Measurements from ENCODE around the gene PAIP2.
"Not testable (repeated sequence)": the region's sequence is repeated elsewhere in the genome, so short reads cannot be mapped to it uniquely, and the experiment has no call there.

Gene PAIP2

DNA sequence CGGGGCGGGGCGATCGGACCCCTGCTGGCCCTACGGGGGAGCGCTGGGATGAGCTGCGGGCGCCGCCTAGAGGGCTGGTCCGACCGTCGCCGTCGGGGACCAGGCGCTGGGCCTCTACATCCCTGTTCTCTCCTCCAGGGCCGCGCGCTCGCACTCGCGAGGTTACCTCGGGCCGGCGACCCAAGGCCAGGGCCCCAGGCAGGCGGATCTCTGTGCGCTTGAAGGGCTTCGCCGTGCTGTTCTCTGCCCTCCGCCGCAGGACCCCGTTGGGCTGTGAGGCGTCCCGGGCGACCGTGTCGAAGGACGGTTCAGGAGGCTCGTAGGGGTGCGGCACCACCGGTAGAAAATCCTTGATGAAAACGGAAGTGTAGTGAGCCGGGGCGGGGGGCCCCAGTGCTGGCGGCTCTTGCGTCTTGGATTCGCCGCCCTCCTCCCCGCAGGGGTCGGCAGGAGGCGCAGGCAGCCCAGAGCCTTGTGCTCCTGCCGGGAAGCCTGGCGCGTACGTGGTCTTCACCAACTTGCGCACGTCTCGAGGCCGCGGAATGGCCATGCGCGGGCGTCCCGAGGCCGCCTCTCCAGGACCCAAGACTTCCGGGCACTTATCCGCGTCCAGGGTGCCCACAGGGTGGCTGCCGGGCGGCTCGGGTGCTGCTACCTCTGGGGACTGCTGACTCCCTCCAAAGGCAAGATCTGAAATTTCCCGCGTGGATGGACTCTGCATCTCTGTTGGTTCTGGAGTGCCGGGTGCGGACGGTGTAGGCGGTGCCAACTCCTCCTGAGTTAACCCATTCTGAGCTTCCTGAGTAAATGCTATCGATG lies 51.2 kb downstream of the PAIP2 start:
- peak; percentile 71 for DNase-seq (ENCODE audit: low read depth)

DNA sequence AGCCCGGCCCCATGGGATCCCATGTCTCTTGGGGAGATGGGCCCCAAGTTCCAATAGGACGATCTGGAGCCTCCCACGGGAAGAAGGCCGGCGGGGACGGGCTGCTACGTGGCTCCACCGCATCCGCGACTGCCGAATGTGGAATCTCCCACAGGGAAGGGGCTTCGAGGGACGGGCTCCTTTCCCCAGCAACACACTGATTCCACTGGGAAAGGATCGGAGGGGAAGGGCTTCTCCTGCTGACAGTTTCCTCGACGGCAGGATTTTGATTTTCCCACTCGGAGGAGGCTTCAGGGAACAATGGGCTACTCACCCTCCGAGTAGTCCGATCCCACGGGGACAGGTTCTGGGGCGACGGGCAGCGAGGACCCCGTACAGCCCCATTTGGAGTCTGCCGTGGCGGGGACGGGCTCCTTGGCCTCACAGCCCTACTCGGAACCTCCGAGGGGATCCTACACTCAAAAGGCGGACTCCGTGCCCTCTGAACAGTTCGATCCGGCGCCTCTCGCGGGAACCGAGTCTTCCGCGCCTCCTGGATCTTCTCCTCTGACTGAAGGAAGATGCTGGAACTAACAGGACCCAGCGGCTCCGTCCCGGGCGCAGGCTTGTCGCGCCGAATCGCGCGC lies 52.0 kb downstream of the PAIP2 start:
- DNase-seq (ENCODE audit: low read depth): no peak

DNA sequence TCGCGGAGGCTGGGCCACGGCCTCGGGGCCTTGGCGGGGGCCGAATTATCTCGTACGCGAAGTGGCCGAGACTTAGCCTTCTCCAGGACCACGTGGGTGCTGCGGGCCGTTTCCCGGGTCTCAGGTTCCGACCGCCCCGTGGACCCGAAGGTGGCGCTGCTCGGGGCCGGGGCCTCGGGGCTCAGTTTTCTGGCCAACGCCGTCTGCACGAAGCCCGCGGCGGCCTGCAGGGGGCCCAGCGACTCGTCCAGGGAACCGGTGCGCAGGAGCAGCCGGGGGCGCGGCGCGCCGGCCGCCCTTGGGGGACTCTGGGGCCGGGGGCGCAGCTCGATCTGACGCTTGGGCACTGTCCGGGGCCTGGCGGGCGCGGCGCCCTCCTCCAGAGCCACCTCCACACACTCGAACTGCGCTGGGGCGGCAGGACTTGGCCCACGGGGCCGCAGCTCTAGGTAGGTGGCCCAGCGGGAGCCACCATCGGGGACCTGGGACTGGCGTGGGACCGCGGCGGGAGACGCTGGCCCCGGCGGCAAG lies 52.5 kb downstream of the PAIP2 start:
- DNase-seq (ENCODE audit: low read depth): peak; percentile 53

DNA sequence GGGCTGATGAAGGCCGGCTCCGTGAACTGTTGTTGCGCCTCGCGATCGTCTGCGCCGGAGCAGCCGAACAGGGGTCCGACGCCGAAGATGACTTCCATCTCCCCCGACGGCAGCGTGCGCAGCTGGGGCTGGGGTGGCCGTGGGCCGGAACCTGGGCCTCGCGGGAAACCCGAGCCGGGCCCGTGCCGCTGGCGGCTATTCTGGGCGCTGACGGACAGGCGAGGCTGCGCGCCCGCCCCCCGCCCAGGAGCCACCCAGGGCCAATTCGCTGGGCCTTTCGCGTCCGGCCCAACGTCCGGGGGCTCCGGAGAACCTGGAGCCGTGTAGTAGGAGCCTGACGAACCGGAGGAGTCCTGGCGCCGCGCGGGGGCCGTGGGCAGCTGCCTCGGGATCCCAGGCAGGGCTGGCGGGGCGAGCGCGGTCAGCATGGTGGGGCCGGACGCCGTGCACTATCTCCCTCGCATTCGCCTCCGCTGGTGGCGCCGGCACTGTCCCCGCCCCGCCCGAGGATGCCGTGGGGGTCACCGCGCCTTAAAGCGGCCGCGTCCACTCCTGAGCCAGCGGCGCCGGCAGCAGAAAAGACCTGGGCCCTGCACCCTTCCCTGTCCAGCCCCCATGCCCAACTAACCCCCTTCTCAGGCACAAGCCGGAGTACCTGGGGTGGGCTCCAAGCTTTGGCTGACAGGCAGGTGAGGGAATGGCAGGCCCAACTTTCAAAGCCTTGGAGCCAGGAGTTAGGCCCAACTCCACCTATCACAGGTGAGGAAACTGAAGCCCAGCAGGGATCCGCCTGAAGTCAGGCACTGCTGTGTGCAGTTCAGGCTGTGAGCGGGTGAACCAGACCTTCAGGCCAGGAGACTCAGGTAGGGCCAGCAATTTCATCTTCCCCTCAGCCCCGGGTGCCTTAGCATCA lies 53.3 kb downstream of the PAIP2 start, which contains the start of gene PROB1:
Gene PROB1 (minus strand): TSS at position 451 of the 913 bp plus-strand sequence. CDS start 23 bp downstream, at position 428.
- DNase-seq (ENCODE audit: low read depth): no peak

DNA sequence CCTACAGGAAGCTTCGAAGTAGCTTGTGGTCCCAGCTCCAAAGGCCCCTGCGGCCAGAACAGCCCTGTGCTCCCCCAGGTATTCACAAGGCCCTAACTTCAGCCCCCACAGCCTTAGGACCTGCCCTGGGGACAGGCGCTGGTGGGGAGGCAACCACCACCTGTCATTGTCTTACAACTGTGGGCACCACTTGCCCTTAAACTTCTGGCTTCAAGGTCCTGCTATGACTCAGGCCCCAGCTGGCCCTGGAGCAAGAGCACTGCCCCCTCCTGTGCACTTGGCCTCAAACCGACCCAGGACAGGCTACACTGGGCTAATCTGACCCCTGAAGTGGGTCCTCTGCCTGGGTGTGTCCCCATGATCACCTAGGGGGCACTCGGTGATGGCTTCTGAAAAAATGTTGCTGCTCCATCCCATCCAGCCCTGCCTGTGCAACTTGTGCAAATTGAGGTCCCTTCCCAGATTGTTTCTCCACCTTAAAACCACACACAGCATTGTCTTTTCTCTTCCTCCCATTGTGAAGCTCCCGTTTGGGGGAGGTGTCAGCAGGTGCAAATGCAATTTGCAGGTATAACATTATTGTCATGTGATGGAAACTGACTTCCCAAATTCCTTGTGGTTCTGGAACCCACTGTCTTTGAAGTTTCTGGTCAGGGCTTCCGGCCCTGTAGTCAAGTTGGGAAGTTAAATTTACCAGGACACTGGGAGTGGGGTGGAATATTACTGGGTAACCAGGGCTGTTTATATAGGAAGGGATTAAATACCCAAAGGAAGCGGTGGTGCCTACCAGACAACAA lies 54.4 kb downstream of the PAIP2 start:
- no peak for DNase-seq (ENCODE audit: low read depth)

DNA sequence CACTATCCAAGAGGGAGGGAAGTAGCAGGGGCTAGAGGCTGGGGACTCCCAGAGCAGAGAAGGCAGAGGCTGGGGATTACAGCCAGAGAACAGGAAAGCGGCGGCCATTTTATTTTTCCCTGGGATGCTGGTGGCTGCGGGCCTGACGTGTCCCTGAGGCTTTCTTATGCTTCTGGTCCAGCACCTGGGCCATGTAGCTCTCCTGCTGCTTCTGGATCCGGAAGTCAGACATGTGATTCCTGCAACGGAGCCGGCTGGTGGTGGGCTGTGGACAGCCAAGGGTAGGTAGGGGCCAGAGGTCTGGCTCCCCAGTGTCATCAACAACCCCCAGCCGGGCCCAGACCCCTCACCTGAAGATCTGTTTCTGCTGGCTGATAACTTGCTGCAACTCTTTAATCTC lies 55.0 kb downstream of the PAIP2 start:
- DNase-seq (ENCODE audit: low read depth): no peak

DNA sequence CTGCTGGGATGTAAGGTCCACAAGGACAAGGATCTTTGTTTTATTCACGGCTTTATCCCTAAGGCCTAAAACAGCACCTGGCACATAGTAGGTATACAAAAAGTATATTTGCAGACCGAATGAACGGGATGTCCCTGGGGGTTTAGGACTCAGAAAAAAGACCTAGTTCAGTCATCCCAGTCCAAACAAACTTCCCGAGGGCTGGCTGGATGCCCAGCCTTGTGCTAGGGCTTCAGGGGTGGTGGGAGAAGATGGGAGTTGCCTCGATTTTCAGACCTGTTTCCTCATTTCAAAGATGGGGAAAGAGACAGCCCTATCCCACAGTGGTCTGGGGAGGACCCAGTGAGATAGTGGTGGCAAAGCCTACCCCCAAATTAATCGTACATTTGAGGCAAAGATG lies 56.3 kb downstream of the PAIP2 start:
- no peak for DNase-seq (ENCODE audit: low read depth)

DNA sequence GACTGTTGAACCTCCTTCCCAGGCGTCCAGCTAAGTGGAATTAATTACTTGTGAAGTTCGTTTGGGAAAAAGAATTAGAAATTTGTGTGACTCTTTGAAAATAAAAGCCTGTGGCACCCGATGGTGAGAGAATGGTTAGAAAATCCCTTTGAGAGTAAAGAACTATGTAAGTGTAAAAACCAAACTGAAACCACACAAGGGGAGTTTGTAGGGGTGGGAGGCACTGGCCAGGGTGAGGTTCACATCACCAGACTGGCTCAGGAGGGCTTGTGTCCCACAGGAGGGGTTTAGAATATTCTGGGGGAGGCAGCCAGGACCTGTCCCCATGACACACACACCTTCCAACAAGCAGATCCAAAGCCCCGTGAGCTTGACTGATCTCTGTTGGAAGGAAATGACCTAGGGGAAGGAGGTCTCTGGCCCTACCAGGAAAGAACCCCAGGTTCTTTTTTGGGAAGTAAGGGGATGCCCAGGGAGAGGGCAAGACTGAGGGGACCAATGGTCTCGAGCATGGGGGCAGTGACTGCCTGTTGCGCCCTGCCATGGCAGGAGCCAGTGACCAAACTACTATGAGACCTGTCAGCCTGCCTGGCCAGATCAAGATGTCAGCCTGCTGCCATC lies 58.0 kb downstream of the PAIP2 start:
- no peak for DNase-seq (ENCODE audit: low read depth)

DNA sequence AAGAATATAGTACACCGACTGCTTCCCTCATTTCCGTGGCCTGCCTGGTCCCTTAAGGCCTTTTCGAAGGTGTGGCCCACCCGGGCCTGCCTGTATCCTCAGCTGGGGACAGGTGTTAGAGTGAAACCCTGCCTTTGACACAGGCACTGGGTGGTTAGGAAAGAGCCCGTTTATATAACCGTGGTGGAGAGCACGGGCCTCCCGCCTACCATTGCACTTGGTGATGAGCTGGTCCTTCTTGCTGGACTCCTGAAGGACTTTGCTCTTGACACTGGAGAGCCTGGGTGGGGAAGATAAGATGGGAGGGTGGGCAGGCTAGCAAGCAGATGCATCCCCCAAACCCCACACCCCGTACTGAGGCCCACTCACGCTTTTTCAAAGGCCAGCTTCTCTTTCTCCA lies 59.9 kb downstream of the PAIP2 start:
- DNase-seq (ENCODE audit: low read depth): no peak

DNA sequence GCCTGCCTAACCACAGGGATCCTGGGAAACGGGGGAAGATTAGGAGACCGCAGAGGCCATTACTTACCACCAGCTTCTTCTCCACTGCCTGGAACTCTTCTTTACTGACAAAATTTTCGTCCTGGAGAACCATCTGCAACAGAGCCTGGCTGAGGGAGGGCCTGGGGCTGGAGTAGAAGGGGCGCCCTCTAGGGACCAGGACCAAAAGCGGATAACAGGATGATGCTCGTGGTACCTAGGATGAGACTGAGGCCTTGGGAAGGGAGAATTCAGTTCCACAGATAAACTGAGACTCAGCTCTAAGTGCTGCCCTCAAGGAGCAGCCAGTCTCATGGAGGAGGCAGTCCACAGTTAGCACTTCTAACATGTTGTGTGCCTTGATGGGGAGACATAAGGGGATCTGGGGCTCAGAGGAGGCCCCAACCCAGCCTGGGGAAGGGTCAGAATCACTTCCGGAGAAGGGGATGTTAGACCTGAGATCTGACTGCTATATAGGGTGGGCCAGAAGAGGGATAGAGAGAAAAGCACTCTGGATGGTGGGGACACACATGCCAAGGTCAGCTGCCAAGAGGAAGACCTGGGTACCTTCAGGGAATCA lies 61.0 kb downstream of the PAIP2 start:
- no peak for DNase-seq (ENCODE audit: low read depth)

DNA sequence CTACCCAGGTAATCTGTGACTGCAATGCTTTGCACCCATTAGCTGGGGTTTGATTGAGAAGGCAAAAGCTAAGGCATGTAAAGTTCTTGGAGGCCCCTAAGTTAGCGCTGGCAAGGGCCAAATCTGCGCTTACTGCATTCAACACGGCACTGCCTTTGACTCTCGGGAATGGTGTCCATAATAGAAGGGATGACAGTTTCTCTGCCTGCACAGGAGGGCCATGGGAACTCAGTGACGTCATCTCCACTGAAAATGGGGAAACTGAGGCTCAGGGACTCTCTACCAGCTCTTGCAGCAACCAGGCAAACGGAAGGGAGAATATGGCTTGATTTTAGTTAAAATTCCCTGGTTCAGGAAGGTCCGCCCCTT lies 61.7 kb downstream of the PAIP2 start:
- DNase-seq (ENCODE audit: low read depth): no peak

DNA sequence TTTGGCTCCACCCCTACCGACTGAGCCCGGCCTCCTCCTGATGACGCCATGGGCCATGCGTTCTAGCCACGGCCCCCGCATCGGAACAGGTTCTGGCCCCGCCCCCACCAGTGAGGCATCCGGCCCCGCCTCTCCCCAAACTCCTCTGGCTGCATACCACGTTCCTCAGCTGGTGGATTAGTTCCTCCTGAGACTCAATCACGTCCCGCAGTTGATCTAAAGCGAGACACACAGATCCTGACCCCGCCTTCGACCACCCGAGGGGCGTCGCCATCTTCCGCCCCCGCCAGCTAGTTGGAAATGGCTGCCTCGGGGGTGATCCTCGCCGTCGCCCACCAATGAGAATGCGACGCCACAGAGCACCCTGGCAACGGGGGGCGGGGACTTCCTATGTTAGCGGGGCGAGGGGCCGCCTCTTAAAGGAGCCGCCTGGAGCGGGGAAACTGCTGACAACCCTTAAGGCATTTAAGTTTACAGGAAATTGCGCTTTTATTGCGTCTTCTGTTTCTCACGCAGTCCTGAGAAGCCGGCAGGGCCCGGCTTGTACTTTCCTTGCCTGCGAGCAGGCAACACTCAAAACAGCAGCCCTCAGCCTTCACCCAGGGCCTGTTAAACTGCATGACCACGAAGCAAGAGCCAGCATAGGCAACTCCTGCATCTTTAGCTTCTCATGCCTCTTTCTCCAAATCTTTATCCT lies 62.3 kb downstream of the PAIP2 start, which contains the start of gene SPATA24:
Gene SPATA24 (minus strand): TSS at position 303 of the 697 bp plus-strand sequence. CDS start 29 bp downstream, at position 274.
- DNase-seq (ENCODE audit: low read depth): peak; percentile 98

DNA sequence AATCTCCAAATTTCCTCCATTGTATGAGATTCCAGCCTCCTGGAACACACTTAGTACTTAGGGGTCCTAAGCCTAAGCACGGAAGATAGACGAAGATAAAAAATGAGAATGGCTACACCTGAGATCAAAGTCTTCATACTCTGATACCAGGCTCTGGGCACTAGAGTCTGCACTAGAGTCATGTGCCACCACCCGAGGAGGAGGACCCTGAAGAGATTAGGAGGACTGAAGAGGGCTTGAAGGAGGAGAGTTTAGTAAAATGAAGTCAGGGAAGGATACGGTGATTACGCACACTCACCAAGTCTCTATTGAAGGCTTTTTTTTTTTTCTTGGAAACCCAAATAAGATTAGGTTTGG lies 62.8 kb downstream of the PAIP2 start:
- DNase-seq (ENCODE audit: low read depth): no peak

DNA sequence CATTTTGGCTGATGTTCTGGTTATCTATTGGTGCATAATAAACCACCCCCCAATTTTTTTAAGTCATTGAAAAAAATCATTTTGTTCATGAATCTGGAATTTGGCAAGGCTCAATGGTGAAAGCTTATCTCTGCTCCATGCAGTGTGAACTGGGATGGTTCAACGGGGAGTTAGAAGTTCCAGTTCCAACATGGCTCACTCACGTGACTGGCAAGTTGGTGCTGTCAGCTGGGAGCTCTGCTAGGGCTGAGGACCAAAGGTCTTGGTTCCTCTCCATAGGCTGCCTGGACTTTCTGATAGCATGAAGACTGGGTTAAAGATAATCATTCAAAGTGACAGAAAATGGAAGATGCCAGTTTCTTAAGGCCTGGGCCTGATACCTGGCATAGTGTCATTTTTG lies 65.3 kb downstream of the PAIP2 start:
- DNase-seq (ENCODE audit: low read depth): no peak

DNA sequence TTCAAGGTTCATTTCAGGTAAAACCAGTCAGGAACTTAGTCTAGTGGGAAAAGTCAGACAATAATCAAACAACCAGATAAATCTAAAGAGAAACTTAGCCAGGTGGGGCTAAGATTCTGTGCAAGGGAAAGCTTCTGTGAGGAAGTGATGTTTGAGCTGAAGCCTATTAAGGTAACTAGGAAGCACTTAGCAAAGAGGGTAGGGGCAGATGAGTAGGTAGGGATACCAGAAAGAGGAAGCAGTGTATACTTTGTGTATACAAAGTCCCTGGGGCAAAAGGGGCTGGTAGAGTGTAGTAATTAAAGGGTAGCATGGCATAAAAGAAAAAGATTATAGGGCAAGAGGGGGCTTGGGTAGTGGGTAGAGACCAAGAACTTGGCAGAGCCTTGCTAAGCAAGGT lies 65.9 kb downstream of the PAIP2 start:
- DNase-seq (ENCODE audit: low read depth): no peak

DNA sequence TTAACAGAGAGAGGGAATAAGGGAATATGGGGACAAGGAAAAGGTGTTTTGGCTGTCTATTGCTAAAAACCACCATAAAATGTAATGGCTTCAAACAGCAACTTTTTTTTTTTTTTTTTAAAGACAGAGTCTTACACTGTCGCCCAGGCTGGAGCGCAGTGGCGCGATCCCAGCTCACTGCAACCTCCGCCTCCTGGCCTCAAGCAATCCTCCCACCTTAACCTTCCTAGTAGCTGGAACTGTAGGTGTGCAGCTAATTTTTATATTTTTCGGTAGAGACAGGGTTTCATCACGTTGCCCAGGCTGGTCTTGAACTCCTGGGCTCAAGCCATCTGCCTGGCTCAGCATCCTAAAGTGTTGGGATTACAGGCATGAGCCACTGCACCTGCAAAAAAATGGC lies 66.5 kb downstream of the PAIP2 start:
- DNase-seq (ENCODE audit: low read depth): no peak

DNA sequence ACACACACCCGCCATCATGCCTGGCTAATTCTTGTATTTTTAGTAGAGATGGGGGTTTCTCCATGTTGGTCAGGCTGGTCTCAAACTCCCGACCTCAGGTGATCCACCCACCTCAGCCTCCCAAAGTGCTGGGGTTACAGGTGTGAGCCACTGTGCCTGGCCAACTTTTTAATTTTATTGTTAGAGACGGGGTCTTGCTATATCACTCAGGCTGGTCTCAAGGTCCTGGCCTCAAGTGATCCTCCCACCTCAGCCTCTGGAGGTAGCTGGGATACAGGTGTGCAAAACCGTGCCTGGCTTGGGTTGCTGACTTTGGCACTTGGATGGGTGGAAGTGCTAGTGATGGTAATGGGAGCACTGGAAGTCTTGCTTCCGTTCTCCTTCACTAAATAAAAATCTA lies 67.5 kb downstream of the PAIP2 start:
- not testable (repeated sequence) for DNase-seq (ENCODE audit: low read depth)

DNA sequence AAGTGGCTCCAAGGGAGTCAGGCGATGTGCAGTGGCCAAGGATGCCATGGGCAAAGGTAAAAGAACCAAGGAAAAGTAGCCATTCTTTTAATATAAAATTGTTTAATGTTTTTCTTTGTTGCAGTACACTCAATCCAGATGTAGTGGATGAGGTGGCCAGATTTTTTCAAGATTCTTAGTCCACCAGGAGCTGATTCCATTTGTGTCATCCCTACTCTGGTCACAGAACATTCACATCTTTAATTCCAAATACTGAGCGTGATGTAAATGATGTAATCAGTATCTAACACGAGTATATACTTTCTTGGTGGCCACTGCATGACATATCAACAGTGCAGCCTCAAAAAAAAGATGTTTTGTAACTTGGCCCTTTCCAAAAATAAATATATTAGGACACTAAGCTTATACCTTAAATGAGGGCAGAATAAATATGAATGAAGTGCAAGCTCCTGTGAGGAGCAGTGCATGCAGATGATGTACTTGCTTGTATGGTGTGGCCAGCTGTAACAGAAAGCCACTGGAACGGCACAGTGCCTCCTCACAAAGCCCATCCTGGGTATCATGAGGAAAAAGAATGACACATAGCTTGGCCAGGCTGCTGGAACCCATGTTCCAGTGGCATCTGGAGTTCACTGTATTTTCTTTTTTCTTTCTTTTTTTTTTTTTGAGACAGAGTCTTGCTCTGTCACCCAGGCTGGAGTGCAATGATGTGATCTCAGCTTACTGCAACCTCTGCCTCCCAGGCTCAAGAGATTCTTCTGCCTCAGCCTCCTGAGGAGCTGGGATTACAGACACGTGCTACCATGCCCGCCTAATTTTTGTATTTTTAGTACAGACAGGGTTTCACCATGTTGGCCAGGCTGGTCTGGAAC lies 68.7 kb downstream of the PAIP2 start:
- DNase-seq (ENCODE audit: low read depth): no peak
